ENCODE results near the gene KCNMA1. TPM values are rescaled to one million over a fixed set of nuclear protein-coding genes. Genes with fewer than 3 reads are reported as not detected.

The KCNMA1 gene
- total RNA-seq, 2 donors from 2014 or later: 5.9 to 9.3 TPM

- Histone ChIP-seq H3K27me3 (no peaks in the 10 kb centered on the region), H3K4me3 (no peak overlapping the region), H3K36me3 (replicated peaks in 1 of 2; ENCODE audit: insufficient read depth in 1 of 2, low read depth in 2 of 2) (no peaks in the 10 kb centered on the region), H3K4me1 (no peaks in the 10 kb centered on the region), H3K9me3 (no peaks in the 10 kb centered on the region), H3K27ac (no peak overlapping the region)
- TF ChIP-seq CTCF (IDR thresholded peaks at IDR 0.05) (no peak), POLR2A (IDR thresholded peaks at IDR 0.05) (no peak)
- 87% methylated on average over 6 of the region's 6 CpGs for WGBS, 2 donors
- DNase-seq (no peak), ATAC-seq (no peak)
- intact Hi-C loops (cut with DNase I): no loop called here
Observed at GRCh38 chr10:77139252-77140160, 498.1 kb downstream of the KCNMA1 start.

- Histone ChIP-seq H3K4me3 (no peak overlapping the region), H3K36me3 (replicated peaks in 1 of 2; ENCODE audit: insufficient read depth in 1 of 2, low read depth in 2 of 2) (no peaks in the 10 kb centered on the region), H3K9me3 (no peaks in the 10 kb centered on the region), H3K27ac (no peak overlapping the region), H3K27me3 (no peaks in the 10 kb centered on the region), H3K4me1 (no peaks in the 10 kb centered on the region)
- intact Hi-C loops (cut with DNase I): no loop called here
- 84 to 85% methylated on average over 6 of the region's 6 CpGs for WGBS, 2 donors
- TF ChIP-seq CTCF (IDR thresholded peaks at IDR 0.05) (no peak), POLR2A (IDR thresholded peaks at IDR 0.05) (no peak)
- no peak for ATAC-seq
- DNase-seq: no peak
Observed at GRCh38 chr10:77138541-77138940, 499.1 kb downstream of the KCNMA1 start.

GRCh38 chr10:77135555-77135954 is 502.1 kb downstream of the KCNMA1 start:
- H3K4me3 ChIP-seq: no peak overlapping the region
- no peaks in the 10 kb centered on the region for H3K9me3 ChIP-seq
- H3K36me3 ChIP-seq (replicated peaks in 1 of 2; ENCODE audit: insufficient read depth in 1 of 2, low read depth in 2 of 2): no peaks in the 10 kb centered on the region
- 93 to 94% methylated on average over 3 of the region's 3 CpGs for WGBS, 2 donors
- H3K4me1 ChIP-seq: no peaks in the 10 kb centered on the region
- H3K27ac ChIP-seq: no peak overlapping the region
- intact Hi-C loops (cut with DNase I): no loop called here
- no peak for DNase-seq
- ATAC-seq: no peak
- no peaks in the 10 kb centered on the region for H3K27me3 ChIP-seq
- TF ChIP-seq POLR2A (IDR thresholded peaks at IDR 0.05): no peak
- no peak for TF ChIP-seq CTCF (IDR thresholded peaks at IDR 0.05)

GRCh38 chr10:77131214-77131613 is 506.4 kb downstream of the KCNMA1 start:
- Histone ChIP-seq H3K9me3 (no peaks in the 10 kb centered on the region), H3K4me3 (no peak overlapping the region), H3K36me3 (replicated peaks in 1 of 2; ENCODE audit: insufficient read depth in 1 of 2, low read depth in 2 of 2) (no peaks in the 10 kb centered on the region), H3K4me1 (no peaks in the 10 kb centered on the region), H3K27me3 (no peaks in the 10 kb centered on the region), H3K27ac (no peak overlapping the region)
- intact Hi-C loops (cut with DNase I): no loop called here
- DNase-seq (no peak), ATAC-seq (no peak)
- TF ChIP-seq CTCF (IDR thresholded peaks at IDR 0.05) (no peak), POLR2A (IDR thresholded peaks at IDR 0.05) (no peak)
- WGBS, 2 donors: 87 to 89% methylated on average over 3 of the region's 3 CpGs

GRCh38 chr10:77127243-77127642 is 510.4 kb downstream of the KCNMA1 start:
- no peak for DNase-seq
- Histone ChIP-seq H3K4me1 (peaks cover 12% of the 10 kb centered on the region), H3K27me3 (no peaks in the 10 kb centered on the region), H3K4me3 (no peak overlapping the region), H3K27ac (no peak overlapping the region), H3K36me3 (replicated peaks in 1 of 2; ENCODE audit: insufficient read depth in 1 of 2, low read depth in 2 of 2) (no peaks in the 10 kb centered on the region), H3K9me3 (no peaks in the 10 kb centered on the region)
- WGBS, 2 donors: 93 to 94% methylated on average over 1 of the region's 1 CpG
- intact Hi-C loops (cut with DNase I): no loop called here
- TF ChIP-seq CTCF (IDR thresholded peaks at IDR 0.05): no peak
- TF ChIP-seq POLR2A (IDR thresholded peaks at IDR 0.05): no peak
- no peak for ATAC-seq
